ENCODE results near the gene ENAH. TPM values are rescaled to one million over a fixed set of nuclear protein-coding genes. Genes with fewer than 3 reads are reported as not detected.

The ENAH gene
- total RNA-seq, 1 experiment from 2014 or later = 285 TPM

DNA sequence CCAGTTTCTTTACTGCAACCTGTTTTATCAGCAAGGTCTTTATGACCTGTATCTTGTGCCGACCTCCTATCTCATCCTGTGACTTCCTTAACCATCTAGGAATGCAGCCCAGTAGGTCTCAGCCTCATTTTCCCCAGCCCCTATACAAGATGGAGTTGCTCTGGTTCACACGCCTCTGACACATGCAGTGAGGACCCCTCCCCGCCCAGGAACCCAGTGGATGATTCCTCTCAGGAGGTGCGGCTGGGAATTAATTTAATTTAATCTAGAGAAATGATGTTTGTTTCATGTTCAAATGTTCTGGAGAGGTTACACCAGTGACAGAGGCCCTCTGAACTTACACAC, 186.1 kb downstream of the ENAH start:
- Histone ChIP-seq H3K23me2 (ENCODE audit: insufficient read length, low read depth, low read length, poor library complexity, severe bottlenecking) (no peaks in the 10 kb centered on the region), H3K27ac (ENCODE audit: insufficient read length, low read depth, low read length) (no peak overlapping the region), H4K8ac (replicated peaks; ENCODE audit: insufficient read length, low read depth, low read length) (no peak overlapping the region), H3T11ph (ENCODE audit: low read length) (no peak overlapping the region), H2BK15ac (ENCODE audit: low read depth, low read length) (no peak overlapping the region), H2BK120ac (ENCODE audit: low read depth, low read length, poor library complexity, severe bottlenecking) (no peak overlapping the region), H2BK20ac (ENCODE audit: low read depth, low read length, poor library complexity, severe bottlenecking) (no peak overlapping the region), H3K14ac (ENCODE audit: insufficient read depth, low read length) (no peak overlapping the region), H3K4me1 (ENCODE audit: insufficient read depth, low read length) (peaks cover 7% of the 10 kb centered on the region; the same call in 1 of the 2 replicates), H3K27me3 (ENCODE audit: insufficient read depth, low read length) (no peaks in the 10 kb centered on the region), H2BK12ac (ENCODE audit: insufficient read length, low read depth, low read length) (no peak overlapping the region), H3K9me3 (ENCODE audit: control insufficient read depth, low read depth, low read length) (no peaks in the 10 kb centered on the region), H4K20me1 (ENCODE audit: control insufficient read depth, insufficient read depth, insufficient read length) (no peaks in the 10 kb centered on the region), H2BK5ac (ENCODE audit: insufficient read length, low read length) (no peak overlapping the region), H3K79me2 (ENCODE audit: insufficient read depth, low read length) (no peaks in the 10 kb centered on the region), H3K4ac (ENCODE audit: low read depth, low read length) (no peak overlapping the region), H2AK5ac (ENCODE audit: insufficient read length, low read length) (no peak overlapping the region), H3K9ac (ENCODE audit: extremely low read depth, insufficient read length, low read length) (no peak overlapping the region), H3K56ac (ENCODE audit: insufficient read length, low read depth, low read length) (no peak overlapping the region), H3K23ac (ENCODE audit: insufficient read length, low read depth, low read length) (no peak overlapping the region), H3K4me2 (ENCODE audit: insufficient read depth, insufficient read length, low read length) (no peak overlapping the region), H2AFZ (ENCODE audit: low read length) (no peak overlapping the region), H4K5ac (ENCODE audit: insufficient read length, low read depth, low read length) (no peak overlapping the region), H3K18ac (ENCODE audit: insufficient read length, low read depth, low read length) (no peak overlapping the region), H4K91ac (ENCODE audit: insufficient read length, low read depth, low read length) (no peak overlapping the region), H3K79me1 (ENCODE audit: insufficient read depth, low read depth, low read length, poor library complexity, severe bottlenecking) (no peaks in the 10 kb centered on the region)
- no peaks in the 10 kb centered on the region for H3K36me3 Mint-ChIP-seq (ENCODE audit: insufficient read depth in 1 of 3, low read depth in 3 of 3)
- H3K27ac Mint-ChIP-seq = no peak overlapping the region
- no peak overlapping the region for H3K4me3 Mint-ChIP-seq
- H3K27me3 Mint-ChIP-seq (ENCODE audit: low read depth) = peaks cover 3% of the 10 kb centered on the region
- DNase-seq = no peak
- WGBS (ENCODE audit: extremely low coverage, insufficient read length, low lambda C conversion rate) = no CpG with 5 or more reads among the region's 4 CpGs
- H3K9me3 Mint-ChIP-seq = no peaks in the 10 kb centered on the region
- H3K4me1 Mint-ChIP-seq = peaks cover 26 to 32% of the 10 kb centered on the region in 2 experiments
- TF ChIP-seq, protein P1, sequence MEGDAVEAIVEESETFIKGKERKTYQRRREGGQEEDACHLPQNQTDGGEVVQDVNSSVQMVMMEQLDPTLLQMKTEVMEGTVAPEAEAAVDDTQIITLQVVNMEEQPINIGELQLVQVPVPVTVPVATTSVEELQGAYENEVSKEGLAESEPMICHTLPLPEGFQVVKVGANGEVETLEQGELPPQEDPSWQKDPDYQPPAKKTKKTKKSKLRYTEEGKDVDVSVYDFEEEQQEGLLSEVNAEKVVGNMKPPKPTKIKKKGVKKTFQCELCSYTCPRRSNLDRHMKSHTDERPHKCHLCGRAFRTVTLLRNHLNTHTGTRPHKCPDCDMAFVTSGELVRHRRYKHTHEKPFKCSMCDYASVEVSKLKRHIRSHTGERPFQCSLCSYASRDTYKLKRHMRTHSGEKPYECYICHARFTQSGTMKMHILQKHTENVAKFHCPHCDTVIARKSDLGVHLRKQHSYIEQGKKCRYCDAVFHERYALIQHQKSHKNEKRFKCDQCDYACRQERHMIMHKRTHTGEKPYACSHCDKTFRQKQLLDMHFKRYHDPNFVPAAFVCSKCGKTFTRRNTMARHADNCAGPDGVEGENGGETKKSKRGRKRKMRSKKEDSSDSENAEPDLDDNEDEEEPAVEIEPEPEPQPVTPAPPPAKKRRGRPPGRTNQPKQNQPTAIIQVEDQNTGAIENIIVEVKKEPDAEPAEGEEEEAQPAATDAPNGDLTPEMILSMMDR (conservative IDR thresholded peaks at IDR 0.05) = no peak
